Measurements from ENCODE around the gene GSDME.

GSDME gene

GRCh38 chr7:24786306-24786705 lies 29.0 kb upstream of the GSDME start:
- Mint-ChIP-seq H3K27me3 (no peaks in the 10 kb centered on the region), H3K9me3 (peaks cover 16% of the 10 kb centered on the region), H3K4me1 (peaks cover 6% of the 10 kb centered on the region), H3K36me3 (ENCODE audit: low read depth) (peaks cover 11% of the 10 kb centered on the region), H3K4me3 (no peak overlapping the region), H3K27ac (no peak overlapping the region)
- ATAC-seq (no peak), DNase-seq (no peak)

DNA sequence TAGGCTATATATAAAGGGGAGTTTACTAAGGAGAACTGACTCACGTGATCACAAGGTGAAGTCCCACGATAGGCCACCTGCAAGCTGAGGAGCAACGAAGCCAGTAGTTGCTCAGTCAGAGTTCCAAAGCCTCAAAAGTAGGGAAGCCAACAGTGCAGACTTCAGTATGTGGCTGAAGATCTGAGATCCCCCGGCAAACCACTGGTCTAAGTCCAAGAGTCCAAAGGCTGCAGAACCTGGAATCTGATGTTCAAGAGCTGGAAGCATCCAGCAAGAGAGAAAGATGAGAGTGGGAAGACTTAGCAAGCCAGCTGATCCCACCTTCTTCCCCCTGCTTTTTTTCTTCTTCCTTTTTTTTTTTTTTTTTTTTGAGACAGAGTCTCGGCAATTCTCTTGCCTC lies 27.0 kb upstream of the GSDME start:
- no peak overlapping the region for H3K27ac Mint-ChIP-seq
- peaks cover 16% of the 10 kb centered on the region for H3K9me3 Mint-ChIP-seq
- H3K27me3 Mint-ChIP-seq = no peaks in the 10 kb centered on the region
- ATAC-seq (no peak), DNase-seq (no peak)
- H3K36me3 Mint-ChIP-seq (ENCODE audit: low read depth) = peaks cover 11% of the 10 kb centered on the region
- no peak overlapping the region for H3K4me3 Mint-ChIP-seq
- H3K4me1 Mint-ChIP-seq = peaks cover 6% of the 10 kb centered on the region

- Mint-ChIP-seq H3K27ac (no peak overlapping the region), H3K36me3 (ENCODE audit: low read depth) (peaks cover 11% of the 10 kb centered on the region), H3K4me1 (peaks cover 6% of the 10 kb centered on the region), H3K9me3 (peaks cover 16% of the 10 kb centered on the region), H3K4me3 (no peak overlapping the region), H3K27me3 (no peaks in the 10 kb centered on the region)
- ATAC-seq = no peak
- no peak for DNase-seq
Observed at GRCh38 chr7:24783698-24784097, 26.4 kb upstream of the GSDME start.

GRCh38 chr7:24781106-24781505 lies 23.8 kb upstream of the GSDME start:
- no peak for ATAC-seq
- H3K9me3 Mint-ChIP-seq = peaks cover 16% of the 10 kb centered on the region
- H3K4me3 Mint-ChIP-seq = no peak overlapping the region
- peaks cover 11% of the 10 kb centered on the region for H3K36me3 Mint-ChIP-seq (ENCODE audit: low read depth)
- no peak overlapping the region for H3K27ac Mint-ChIP-seq
- no peaks in the 10 kb centered on the region for H3K27me3 Mint-ChIP-seq
- H3K4me1 Mint-ChIP-seq = no peaks in the 10 kb centered on the region
- no peak for DNase-seq

- DNase-seq (no peak), ATAC-seq (no peak)
- Mint-ChIP-seq H3K9me3 (peaks cover 16% of the 10 kb centered on the region), H3K36me3 (ENCODE audit: low read depth) (peaks cover 11% of the 10 kb centered on the region), H3K4me3 (no peak overlapping the region), H3K27me3 (no peaks in the 10 kb centered on the region), H3K4me1 (no peaks in the 10 kb centered on the region), H3K27ac (no peak overlapping the region)
Observed at GRCh38 chr7:24779283-24779655, 22.0 kb upstream of the GSDME start.

DNA sequence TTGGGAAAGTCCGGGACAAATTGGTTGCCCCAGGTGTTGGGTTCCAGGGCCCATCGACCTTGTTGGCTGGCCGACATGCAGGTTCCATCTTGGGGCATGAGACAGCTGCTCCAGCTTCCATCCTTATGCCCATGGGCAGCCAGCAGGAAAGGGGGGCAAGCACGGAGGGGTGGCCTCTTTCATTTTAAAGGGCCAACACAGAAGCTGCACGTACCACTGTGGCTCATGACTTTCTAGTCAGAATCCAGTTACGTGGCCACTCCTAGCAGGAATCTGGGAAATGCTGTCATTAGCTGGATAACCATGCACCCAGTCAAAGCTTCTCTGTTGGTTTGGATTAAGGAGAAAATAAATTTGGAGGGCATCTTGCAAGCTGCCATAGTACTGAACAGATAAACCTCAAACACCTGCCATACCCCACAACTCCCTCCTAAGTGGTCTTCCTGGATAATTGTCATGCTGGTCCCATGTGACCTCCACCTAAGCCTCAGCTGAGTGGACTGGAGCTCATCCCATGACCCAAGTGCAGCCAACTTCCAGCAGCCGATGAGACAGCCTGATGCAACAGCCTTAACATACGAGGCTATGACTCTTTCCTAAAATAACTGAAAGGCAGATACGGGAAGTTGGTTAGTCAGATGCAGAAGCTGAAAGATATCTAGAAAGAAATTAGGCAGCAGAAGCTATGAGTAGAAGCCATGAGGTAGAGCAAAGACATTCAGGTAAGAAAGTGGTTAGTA lies 21.4 kb upstream of the GSDME start:
- H3K27me3 Mint-ChIP-seq = no peaks in the 10 kb centered on the region
- no peak overlapping the region for H3K27ac Mint-ChIP-seq
- H3K36me3 Mint-ChIP-seq (ENCODE audit: low read depth) = peaks cover 5% of the 10 kb centered on the region
- H3K4me3 Mint-ChIP-seq = no peak overlapping the region
- DNase-seq (no peak), ATAC-seq (no peak)
- H3K4me1 Mint-ChIP-seq = peaks cover 3% of the 10 kb centered on the region
- peaks cover 11% of the 10 kb centered on the region for H3K9me3 Mint-ChIP-seq

GRCh38 chr7:24777806-24778205 lies 20.5 kb upstream of the GSDME start:
- Mint-ChIP-seq H3K4me3 (no peak overlapping the region), H3K27ac (no peak overlapping the region), H3K4me1 (peaks cover 6% of the 10 kb centered on the region), H3K9me3 (peaks cover 2% of the 10 kb centered on the region), H3K36me3 (ENCODE audit: low read depth) (no peaks in the 10 kb centered on the region), H3K27me3 (no peaks in the 10 kb centered on the region)
- DNase-seq (no peak), ATAC-seq (no peak)

DNA sequence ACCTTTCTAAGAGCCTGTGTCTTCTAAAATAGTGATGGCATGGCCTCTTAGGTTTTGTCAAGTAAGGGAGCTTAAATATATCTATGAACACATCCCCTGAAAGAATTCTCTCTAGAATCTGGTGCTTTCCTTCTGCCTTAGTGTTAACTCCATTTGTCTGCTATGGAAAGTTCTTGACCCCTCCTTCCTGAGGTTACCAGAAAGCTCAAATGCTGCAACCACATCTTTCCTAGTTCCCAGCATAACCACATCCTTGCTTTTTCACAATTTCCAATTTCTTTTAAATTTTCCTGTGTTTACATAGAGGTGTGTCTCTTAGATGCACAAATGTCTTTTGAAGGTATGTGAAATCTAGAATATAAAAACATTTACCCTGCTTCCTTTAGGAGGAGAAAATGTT lies 16.4 kb upstream of the GSDME start:
- no peak overlapping the region for H3K27ac Mint-ChIP-seq
- H3K36me3 Mint-ChIP-seq (ENCODE audit: low read depth) = peaks cover 3% of the 10 kb centered on the region
- H3K27me3 Mint-ChIP-seq = peaks cover 3% of the 10 kb centered on the region
- peaks cover 11% of the 10 kb centered on the region for H3K9me3 Mint-ChIP-seq
- H3K4me3 Mint-ChIP-seq = no peak overlapping the region
- H3K4me1 Mint-ChIP-seq = peaks cover 6% of the 10 kb centered on the region
- ATAC-seq (no peak), DNase-seq (no peak)

DNA sequence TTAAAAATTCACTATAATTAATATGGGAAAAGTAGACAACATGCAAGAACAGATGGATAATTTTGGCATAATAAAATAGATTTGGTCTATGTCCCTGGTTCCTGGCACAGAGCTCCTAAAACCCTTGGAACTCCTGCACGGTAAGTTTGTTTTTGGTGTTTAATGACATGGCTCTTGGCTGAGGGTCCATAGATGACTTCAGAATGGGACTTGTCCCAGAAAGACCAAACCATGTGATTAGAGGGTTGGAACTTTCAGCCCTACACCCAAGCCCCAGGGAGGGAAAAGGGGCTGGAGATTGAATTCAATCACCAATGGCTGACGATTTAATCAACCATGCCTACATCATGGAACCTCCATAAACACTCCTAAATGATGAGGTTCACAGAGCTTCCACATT lies 12.6 kb upstream of the GSDME start:
- Mint-ChIP-seq H3K4me1 (peaks cover 6% of the 10 kb centered on the region), H3K9me3 (peaks cover 11% of the 10 kb centered on the region)

GRCh38 chr7:24769014-24769830 lies 12.0 kb upstream of the GSDME start:
- Mint-ChIP-seq H3K9me3 (peaks cover 11% of the 10 kb centered on the region), H3K4me3 (no peak overlapping the region), H3K36me3 (ENCODE audit: low read depth) (peaks cover 3% of the 10 kb centered on the region), H3K4me1 (peaks cover 6% of the 10 kb centered on the region), H3K27ac (no peak overlapping the region), H3K27me3 (peaks cover 24% of the 10 kb centered on the region)
- ATAC-seq (no peak), DNase-seq (no peak)

More for the DNA sequence above, 12.6 kb upstream of the GSDME start:
- ATAC-seq = no peak
- H3K27ac Mint-ChIP-seq = no peak overlapping the region
- H3K4me3 Mint-ChIP-seq = no peak overlapping the region
- peaks cover 3% of the 10 kb centered on the region for H3K36me3 Mint-ChIP-seq (ENCODE audit: low read depth)
- peaks cover 17% of the 10 kb centered on the region for H3K27me3 Mint-ChIP-seq
- no peak for DNase-seq

DNA sequence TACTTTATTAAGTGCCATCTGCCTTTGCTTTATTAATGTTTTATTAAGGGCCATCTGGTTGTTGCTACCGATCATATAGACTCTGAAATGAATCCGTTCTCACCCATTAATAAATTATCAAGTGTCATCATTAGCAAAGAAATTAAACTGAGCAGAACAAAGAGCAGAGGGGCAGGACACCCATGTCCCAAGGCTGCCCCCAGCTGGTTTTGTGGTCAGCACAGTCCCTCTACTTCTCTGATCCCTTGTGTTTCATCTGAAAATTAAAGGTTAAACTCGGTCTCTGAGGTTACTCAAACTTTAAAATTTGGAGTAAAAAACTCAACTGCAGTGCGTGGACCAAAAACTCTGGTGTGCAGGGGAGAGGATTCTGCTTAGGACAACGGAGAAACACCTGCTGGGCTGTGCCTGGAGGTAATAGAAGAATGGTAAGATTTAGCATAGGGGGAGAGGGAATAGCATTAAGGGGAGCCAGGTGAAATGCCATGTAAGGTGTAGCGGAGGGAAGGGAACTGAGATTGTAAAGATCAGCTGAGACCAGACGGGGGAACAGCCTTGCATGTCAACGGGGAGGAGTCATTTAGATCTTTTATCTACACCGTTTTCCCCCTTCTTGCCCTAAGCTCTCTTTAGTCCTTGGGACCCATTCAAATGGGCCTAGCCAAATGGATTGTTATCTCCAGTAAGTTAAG lies 10.8 kb upstream of the GSDME start:
- Mint-ChIP-seq H3K9me3 (peaks cover 11% of the 10 kb centered on the region), H3K36me3 (ENCODE audit: low read depth) (peaks cover 3% of the 10 kb centered on the region), H3K4me3 (no peak overlapping the region), H3K27me3 (peaks cover 32% of the 10 kb centered on the region), H3K27ac (no peak overlapping the region), H3K4me1 (no peaks in the 10 kb centered on the region)
- ATAC-seq = no peak
- DNase-seq = no peak

DNA sequence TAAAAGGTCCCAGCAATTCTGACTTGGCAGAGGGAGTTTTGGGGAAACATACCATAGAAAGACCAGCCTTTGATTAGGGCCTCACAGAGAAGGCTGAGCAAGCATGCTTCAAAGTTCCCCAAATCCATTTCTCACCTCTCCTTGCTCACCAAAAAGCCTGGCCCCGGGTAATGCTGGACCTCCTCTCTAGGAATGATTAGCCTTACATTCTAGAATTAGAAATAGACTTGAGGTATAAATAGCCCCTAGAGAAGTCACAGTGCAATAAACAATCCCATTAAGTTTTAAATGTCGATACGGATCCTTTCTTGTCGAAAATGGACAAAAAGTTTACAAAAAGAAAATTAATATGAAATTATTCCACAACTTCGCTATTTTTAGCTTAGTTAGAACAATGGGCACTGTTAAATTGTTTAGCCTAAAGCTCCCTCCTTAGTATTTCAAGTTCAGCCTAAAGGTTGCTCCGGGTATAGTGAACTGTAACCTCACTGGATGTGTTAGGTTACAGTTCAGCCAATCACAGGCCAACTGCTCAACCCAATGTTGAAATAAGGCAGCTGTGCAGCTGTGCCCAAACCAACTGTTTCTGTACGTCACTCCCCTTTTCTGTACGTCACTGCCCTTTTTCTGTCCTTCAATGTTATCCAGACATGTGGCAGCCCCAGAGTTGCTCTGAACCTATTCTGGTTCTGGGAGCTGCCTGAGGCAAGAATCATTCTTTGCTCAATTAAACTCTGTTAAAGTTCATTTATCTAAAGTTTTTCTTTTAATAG lies 7.9 kb upstream of the GSDME start:
- Mint-ChIP-seq H3K4me3 (no peak overlapping the region), H3K27me3 (peaks cover 52% of the 10 kb centered on the region), H3K4me1 (no peaks in the 10 kb centered on the region), H3K9me3 (peaks cover 6% of the 10 kb centered on the region), H3K27ac (no peak overlapping the region), H3K36me3 (ENCODE audit: low read depth) (no peaks in the 10 kb centered on the region)
- ATAC-seq (no peak), DNase-seq (no peak)

GRCh38 chr7:24764011-24764410 lies 6.7 kb upstream of the GSDME start:
- no peak for DNase-seq
- Mint-ChIP-seq H3K9me3 (peaks cover 9% of the 10 kb centered on the region), H3K27ac (no peak overlapping the region), H3K4me3 (no peak overlapping the region), H3K36me3 (ENCODE audit: low read depth) (no peaks in the 10 kb centered on the region), H3K27me3 (peaks cover 63% of the 10 kb centered on the region), H3K4me1 (no peaks in the 10 kb centered on the region)
- ATAC-seq = no peak

- Mint-ChIP-seq H3K27ac (no peak overlapping the region), H3K27me3 (peaks cover 66% of the 10 kb centered on the region), H3K4me3 (no peak overlapping the region), H3K4me1 (no peaks in the 10 kb centered on the region), H3K36me3 (ENCODE audit: low read depth) (no peaks in the 10 kb centered on the region), H3K9me3 (peaks cover 9% of the 10 kb centered on the region)
- DNase-seq (no peak), ATAC-seq (no peak)
Observed at GRCh38 chr7:24763303-24763901, 6.1 kb upstream of the GSDME start.
